Measurements from ENCODE around the gene HAUS2. TPM values are rescaled to one million over a fixed set of nuclear protein-coding genes. Genes with fewer than 3 reads are reported as not detected.
"Not testable (repeated sequence)": the region's sequence is repeated elsewhere in the genome, so short reads cannot be mapped to it uniquely, and the experiment has no call there.

The HAUS2 gene
- polyA plus RNA-seq, 4 donors = 5.4 to 16.1 (median 12.7) TPM

DNA sequence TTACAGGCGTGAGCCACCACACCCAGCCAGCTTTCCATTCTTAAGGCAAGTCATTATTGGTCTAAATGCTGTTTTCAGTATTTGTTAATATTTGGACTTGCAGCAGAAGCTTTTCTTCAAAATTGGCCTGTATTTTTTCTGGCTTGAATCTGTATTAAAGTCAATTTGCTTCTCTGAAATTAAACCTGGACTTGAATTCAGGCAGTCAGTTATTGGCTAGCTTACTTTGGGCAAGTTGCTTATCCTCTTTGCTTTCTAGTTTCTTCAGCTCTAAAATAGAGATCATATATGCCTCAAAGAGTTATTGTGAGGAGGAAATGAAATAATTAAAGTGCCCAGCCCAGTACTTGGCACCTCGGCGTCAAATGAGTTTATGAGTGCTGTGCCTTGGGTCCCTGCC, 44.1 kb downstream of the HAUS2 start:
- DNase-seq (no peak), FAIRE-seq (no peak)
- Histone ChIP-seq H3K36me3 (ENCODE audit: control insufficient read depth in 3 of 3, insufficient read depth in 2 of 3, low read depth in 1 of 3, low read length in 3 of 3) (no peaks in the 10 kb centered on the region), H3K27me3 (ENCODE audit: control insufficient read depth in 3 of 3, insufficient read depth in 3 of 3, low read length in 3 of 3) (no peaks in the 10 kb centered on the region), H3K4me1 (ENCODE audit: control insufficient read depth in 3 of 3, insufficient read depth in 2 of 3, low read depth in 1 of 3, low read length in 2 of 3) (peaks cover 0 to 7% (median 0%) of the 10 kb centered on the region in 3 donors), H3K9me3 (ENCODE audit: control insufficient read depth in 2 of 2, insufficient read depth in 1 of 2, low read depth in 1 of 2, low read length in 1 of 2) (no peaks in the 10 kb centered on the region), H3K27ac (ENCODE audit: low read depth in 1 of 3, low read length in 2 of 3) (peak overlapping the region in 2 of 3 donors; percentile 52 to 78), H3K4me3 (ENCODE audit: low read depth in 1 of 3, low read length in 3 of 3) (no peak overlapping the region)
- 73 to 79% (median 79%) methylated on average over 3 of the region's 3 CpGs for WGBS, 3 donors

DNA sequence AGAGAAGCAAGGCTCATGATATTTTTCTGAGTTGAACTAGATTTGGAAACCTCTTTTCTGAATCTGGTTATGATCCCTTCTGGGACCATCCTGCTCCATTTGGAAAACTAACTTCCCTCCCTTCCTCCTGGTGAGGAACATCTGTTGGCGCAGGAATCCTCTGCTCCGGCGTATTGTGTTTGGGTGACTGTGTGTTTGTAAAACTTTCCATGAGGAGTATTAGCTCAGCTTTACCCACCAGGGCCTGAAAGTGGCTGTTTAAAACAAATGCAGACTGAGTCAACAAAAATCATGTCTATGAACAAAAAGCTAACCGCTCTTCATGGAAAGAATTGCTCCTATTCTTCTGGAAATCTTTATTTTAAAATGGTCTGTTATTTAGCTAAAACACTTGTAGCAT, 44.5 kb downstream of the HAUS2 start:
- Histone ChIP-seq H3K4me3 (ENCODE audit: low read depth in 1 of 3, low read length in 3 of 3) (no peak overlapping the region), H3K27me3 (ENCODE audit: control insufficient read depth in 3 of 3, insufficient read depth in 3 of 3, low read length in 3 of 3) (no peaks in the 10 kb centered on the region), H3K9me3 (ENCODE audit: control insufficient read depth in 2 of 2, insufficient read depth in 1 of 2, low read depth in 1 of 2, low read length in 1 of 2) (no peaks in the 10 kb centered on the region), H3K36me3 (ENCODE audit: control insufficient read depth in 3 of 3, insufficient read depth in 2 of 3, low read depth in 1 of 3, low read length in 3 of 3) (no peaks in the 10 kb centered on the region), H3K27ac (ENCODE audit: low read depth in 1 of 3, low read length in 2 of 3) (peak overlapping the region in 2 of 3 donors; percentile 52 to 78), H3K4me1 (ENCODE audit: control insufficient read depth in 3 of 3, insufficient read depth in 2 of 3, low read depth in 1 of 3, low read length in 2 of 3) (peaks cover 0 to 7% (median 0%) of the 10 kb centered on the region in 3 donors)
- no peak for FAIRE-seq
- 61 to 91% (median 90%) methylated on average over 4 of the region's 4 CpGs for WGBS, 3 donors
- no peak for DNase-seq

DNA sequence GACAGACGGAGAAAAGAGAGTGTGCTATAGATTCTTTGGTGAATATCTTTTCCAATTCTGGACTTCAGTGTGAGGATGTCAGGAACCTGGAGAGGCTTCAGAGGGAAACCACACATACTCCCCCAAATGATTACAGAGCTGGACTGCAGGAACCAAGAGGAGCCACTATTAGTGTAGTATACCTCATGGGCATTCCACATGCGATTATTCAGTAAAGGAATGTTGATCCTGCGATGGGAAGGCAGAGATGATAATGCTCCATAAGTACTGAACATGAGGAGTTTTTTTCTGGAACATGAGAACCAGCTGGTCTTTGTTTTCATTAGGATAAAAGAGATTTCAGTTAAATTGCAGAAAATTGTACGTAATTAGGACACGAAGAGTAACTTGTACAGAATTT, 45.5 kb downstream of the HAUS2 start:
- peak overlapping the region in 1 of 3 donors; percentile 14 for H3K27ac ChIP-seq (ENCODE audit: low read depth in 1 of 3, low read length in 2 of 3)
- FAIRE-seq (no peak), DNase-seq (no peak)
- H3K9me3 ChIP-seq (ENCODE audit: control insufficient read depth in 2 of 2, insufficient read depth in 1 of 2, low read depth in 1 of 2, low read length in 1 of 2) = no peaks in the 10 kb centered on the region
- no peaks in the 10 kb centered on the region for H3K36me3 ChIP-seq (ENCODE audit: control insufficient read depth in 3 of 3, insufficient read depth in 2 of 3, low read depth in 1 of 3, low read length in 3 of 3)
- H3K27me3 ChIP-seq (ENCODE audit: control insufficient read depth in 3 of 3, insufficient read depth in 3 of 3, low read length in 3 of 3) = no peaks in the 10 kb centered on the region
- WGBS, 3 donors = 81 to 91% (median 88%) methylated on average over 5 of the region's 5 CpGs
- H3K4me1 ChIP-seq (ENCODE audit: control insufficient read depth in 3 of 3, insufficient read depth in 2 of 3, low read depth in 1 of 3, low read length in 2 of 3) = peaks cover 0 to 7% (median 0%) of the 10 kb centered on the region in 3 donors
- no peak overlapping the region for H3K4me3 ChIP-seq (ENCODE audit: low read depth in 1 of 3, low read length in 3 of 3)

DNA sequence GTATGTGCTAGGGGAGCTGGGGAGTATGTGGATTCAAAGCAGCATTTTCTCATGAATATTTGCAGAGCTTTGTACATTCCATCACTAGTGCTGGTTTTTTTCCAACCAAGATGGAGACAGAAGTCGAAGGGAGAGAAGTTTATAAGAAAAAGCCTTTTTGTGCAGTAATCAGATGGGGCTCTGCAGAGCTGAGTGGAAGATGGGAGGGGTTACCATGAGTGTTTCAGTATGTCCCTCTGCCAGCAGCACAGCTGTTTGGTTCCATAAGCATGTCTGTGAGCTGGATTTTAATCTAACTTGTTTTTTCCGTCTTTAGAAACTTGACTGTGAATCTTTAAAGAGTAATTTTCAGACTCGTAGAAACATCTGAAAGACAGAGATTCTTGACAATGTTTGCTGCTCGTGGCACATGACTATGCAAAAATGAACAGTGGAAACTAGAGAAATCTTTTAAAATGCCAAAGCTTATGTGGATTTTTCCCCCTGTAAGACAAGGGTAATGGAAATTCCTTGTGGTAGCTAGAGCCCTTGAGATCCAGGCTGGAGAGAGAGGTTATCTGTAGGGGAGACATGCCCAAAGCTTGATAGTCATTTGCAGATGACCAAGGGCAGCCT, 47.1 kb downstream of the HAUS2 start:
- H3K9me3 ChIP-seq (ENCODE audit: control insufficient read depth in 2 of 2, insufficient read depth in 1 of 2, low read depth in 1 of 2, low read length in 1 of 2) = no peaks in the 10 kb centered on the region
- H3K4me1 ChIP-seq (ENCODE audit: control insufficient read depth in 3 of 3, insufficient read depth in 2 of 3, low read depth in 1 of 3, low read length in 2 of 3) = peaks cover 0 to 7% (median 0%) of the 10 kb centered on the region in 3 donors
- no peaks in the 10 kb centered on the region for H3K36me3 ChIP-seq (ENCODE audit: control insufficient read depth in 3 of 3, insufficient read depth in 2 of 3, low read depth in 1 of 3, low read length in 3 of 3)
- H3K27me3 ChIP-seq (ENCODE audit: control insufficient read depth in 3 of 3, insufficient read depth in 3 of 3, low read length in 3 of 3) = no peaks in the 10 kb centered on the region
- DNase-seq = no peak
- peak overlapping the region in 2 of 3 donors; percentile 22 to 29 for H3K27ac ChIP-seq (ENCODE audit: low read depth in 1 of 3, low read length in 2 of 3)
- FAIRE-seq = no peak
- WGBS, 3 donors = 54 to 84% (median 80%) methylated on average over 4 of the region's 4 CpGs
- H3K4me3 ChIP-seq (ENCODE audit: low read depth in 1 of 3, low read length in 3 of 3) = no peak overlapping the region

DNA sequence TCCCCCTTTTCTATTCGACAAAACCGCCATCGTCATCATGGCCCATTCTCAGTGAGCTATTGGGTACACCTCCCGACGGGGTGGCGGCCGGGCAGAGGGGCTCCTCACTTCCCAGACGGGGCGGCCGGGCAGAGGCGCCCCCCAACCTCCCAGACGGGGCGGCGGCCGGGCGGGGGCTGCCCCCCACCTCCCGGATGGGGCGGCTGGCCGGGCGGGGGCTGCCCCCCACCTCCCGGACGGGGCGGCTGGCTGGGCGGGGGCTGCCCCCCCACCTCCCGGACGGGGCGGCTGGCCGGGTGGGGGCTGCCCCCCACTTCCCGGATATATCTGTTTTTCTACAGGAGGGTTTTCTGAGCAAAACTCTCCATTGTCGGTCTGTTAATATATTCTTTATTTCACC, 52.7 kb downstream of the HAUS2 start:
- WGBS, 3 donors = 96 to 97% (median 96%) methylated on average over 28 to 30 of the region's 30 CpGs
- not testable (repeated sequence) for H3K36me3 ChIP-seq (ENCODE audit: control insufficient read depth in 3 of 3, insufficient read depth in 2 of 3, low read depth in 1 of 3, low read length in 3 of 3); H3K27ac ChIP-seq (ENCODE audit: low read depth in 1 of 3, low read length in 2 of 3); H3K4me3 ChIP-seq (ENCODE audit: low read depth in 1 of 3, low read length in 3 of 3); H3K27me3 ChIP-seq (ENCODE audit: control insufficient read depth in 3 of 3, insufficient read depth in 3 of 3, low read length in 3 of 3); FAIRE-seq; DNase-seq; H3K4me1 ChIP-seq (ENCODE audit: control insufficient read depth in 3 of 3, insufficient read depth in 2 of 3, low read depth in 1 of 3, low read length in 2 of 3)
- peaks cover 0 to 15% of the 10 kb centered on the region in 2 donors for H3K9me3 ChIP-seq (ENCODE audit: control insufficient read depth in 2 of 2, insufficient read depth in 1 of 2, low read depth in 1 of 2, low read length in 1 of 2)

DNA sequence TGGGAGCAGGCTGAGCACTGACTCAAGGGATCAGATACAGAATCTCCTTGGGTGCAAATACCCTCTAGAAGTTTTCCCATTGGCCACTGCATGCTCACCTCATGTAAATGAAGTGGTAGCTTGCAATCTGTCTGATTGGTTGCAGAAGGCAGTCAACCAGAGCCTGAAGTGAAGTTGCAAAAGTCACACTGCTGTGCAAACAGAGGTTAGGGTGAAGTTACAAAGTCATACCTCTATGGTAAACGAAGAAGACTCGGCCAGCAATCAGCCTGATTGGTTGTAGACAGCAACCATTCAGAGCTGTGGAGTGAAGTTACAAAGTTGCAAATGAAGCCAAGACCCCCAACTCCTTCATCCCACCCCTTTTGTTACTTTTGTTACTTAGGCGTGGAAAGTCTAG, 53.9 kb downstream of the HAUS2 start:
- DNase-seq = no peak
- no peak for FAIRE-seq
- Histone ChIP-seq H3K27me3 (ENCODE audit: control insufficient read depth in 3 of 3, insufficient read depth in 3 of 3, low read length in 3 of 3) (no peaks in the 10 kb centered on the region), H3K36me3 (ENCODE audit: control insufficient read depth in 3 of 3, insufficient read depth in 2 of 3, low read depth in 1 of 3, low read length in 3 of 3) (no peaks in the 10 kb centered on the region), H3K27ac (ENCODE audit: low read depth in 1 of 3, low read length in 2 of 3) (no peak overlapping the region), H3K9me3 (ENCODE audit: control insufficient read depth in 2 of 2, insufficient read depth in 1 of 2, low read depth in 1 of 2, low read length in 1 of 2) (peaks cover 0 to 15% of the 10 kb centered on the region in 2 donors), H3K4me3 (ENCODE audit: low read depth in 1 of 3, low read length in 3 of 3) (no peak overlapping the region), H3K4me1 (ENCODE audit: control insufficient read depth in 3 of 3, insufficient read depth in 2 of 3, low read depth in 1 of 3, low read length in 2 of 3) (peaks cover 0 to 3% (median 0%) of the 10 kb centered on the region in 3 donors)
- 76 to 88% (median 78%) methylated on average over 3 of the region's 3 CpGs for WGBS, 3 donors

DNA sequence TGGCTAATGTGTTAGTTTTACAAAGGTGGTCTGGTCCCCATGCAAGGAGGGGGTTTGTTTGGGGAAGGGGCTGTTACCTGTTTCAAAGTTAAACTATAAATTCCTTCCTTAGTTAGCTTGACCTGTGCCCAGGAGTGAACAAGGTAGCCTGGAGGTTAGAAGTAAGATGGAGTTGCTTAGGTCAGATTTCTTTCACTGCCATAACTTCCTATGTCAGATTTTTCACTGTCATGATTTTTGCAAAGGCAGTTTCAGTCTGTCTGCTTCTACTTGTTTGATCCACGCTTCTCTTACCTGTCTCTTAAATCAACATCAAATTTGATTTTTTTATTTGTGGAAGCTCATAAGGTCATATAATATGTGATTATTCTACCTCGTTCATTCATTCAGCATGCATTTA, 55.3 kb downstream of the HAUS2 start:
- peaks cover 0 to 3% (median 0%) of the 10 kb centered on the region in 3 donors for H3K4me1 ChIP-seq (ENCODE audit: control insufficient read depth in 3 of 3, insufficient read depth in 2 of 3, low read depth in 1 of 3, low read length in 2 of 3)
- H3K27ac ChIP-seq (ENCODE audit: low read depth in 1 of 3, low read length in 2 of 3) = no peak overlapping the region
- no peak overlapping the region for H3K4me3 ChIP-seq (ENCODE audit: low read depth in 1 of 3, low read length in 3 of 3)
- H3K9me3 ChIP-seq (ENCODE audit: control insufficient read depth in 2 of 2, insufficient read depth in 1 of 2, low read depth in 1 of 2, low read length in 1 of 2) = peaks cover 0 to 15% of the 10 kb centered on the region in 2 donors
- no peak for FAIRE-seq
- no peak for DNase-seq
- no peaks in the 10 kb centered on the region for H3K27me3 ChIP-seq (ENCODE audit: control insufficient read depth in 3 of 3, insufficient read depth in 3 of 3, low read length in 3 of 3)
- 83 to 92% (median 89%) methylated on average over 2 of the region's 2 CpGs for WGBS, 3 donors
- no peaks in the 10 kb centered on the region for H3K36me3 ChIP-seq (ENCODE audit: control insufficient read depth in 3 of 3, insufficient read depth in 2 of 3, low read depth in 1 of 3, low read length in 3 of 3)

DNA sequence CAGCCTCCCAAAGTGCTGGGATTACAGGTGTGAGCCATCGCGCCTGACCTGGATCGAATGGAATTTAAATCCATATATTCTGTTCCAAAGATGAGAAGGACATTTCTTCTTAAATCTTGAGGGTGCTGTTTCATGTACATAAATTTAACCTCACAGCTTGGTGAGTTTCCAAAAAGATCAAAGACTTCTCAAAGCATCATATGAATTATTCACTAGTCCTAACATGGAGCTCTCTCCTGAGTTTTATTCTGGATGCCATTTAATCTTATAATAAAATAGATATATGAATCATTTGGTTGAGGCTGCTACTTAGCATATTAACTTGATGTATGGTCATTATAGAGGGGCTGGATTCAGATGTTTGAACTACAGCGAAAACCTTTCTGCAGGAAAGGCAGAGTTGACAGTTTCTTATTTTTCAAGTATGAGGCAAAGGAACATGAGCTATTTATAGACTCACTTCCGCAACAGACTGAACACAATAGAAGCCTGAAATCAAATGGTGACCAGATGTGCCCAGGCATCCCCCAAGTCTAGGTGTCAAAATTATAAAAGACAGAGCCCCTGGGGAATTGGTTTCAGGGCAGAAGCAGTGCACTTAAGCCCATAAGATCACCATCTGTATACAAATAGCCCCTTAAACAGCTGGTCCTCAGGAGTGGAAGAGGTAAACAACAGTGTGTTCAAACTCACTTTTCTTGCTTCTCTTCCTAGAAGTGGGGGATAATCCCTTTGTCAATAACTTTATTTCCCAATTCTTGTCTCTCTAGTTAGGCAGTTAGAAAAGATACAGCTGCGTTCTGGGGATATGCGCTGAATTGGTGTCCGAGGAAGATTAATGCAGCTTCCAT, 56.5 kb downstream of the HAUS2 start:
- FAIRE-seq (no peak), DNase-seq (peak in 1 of 2 donors; percentile 24)
- H3K27ac ChIP-seq (ENCODE audit: low read depth in 1 of 3, low read length in 2 of 3) = peak overlapping the region in 2 of 3 donors; percentile 53 to 66
- H3K36me3 ChIP-seq (ENCODE audit: control insufficient read depth in 3 of 3, insufficient read depth in 2 of 3, low read depth in 1 of 3, low read length in 3 of 3) = no peaks in the 10 kb centered on the region
- 67 to 86% (median 82%) methylated on average over 8 of the region's 8 CpGs for WGBS, 3 donors
- no peak overlapping the region for H3K4me3 ChIP-seq (ENCODE audit: low read depth in 1 of 3, low read length in 3 of 3)
- H3K9me3 ChIP-seq (ENCODE audit: control insufficient read depth in 2 of 2, insufficient read depth in 1 of 2, low read depth in 1 of 2, low read length in 1 of 2) = peaks cover 0 to 15% of the 10 kb centered on the region in 2 donors
- H3K4me1 ChIP-seq (ENCODE audit: control insufficient read depth in 3 of 3, insufficient read depth in 2 of 3, low read depth in 1 of 3, low read length in 2 of 3) = peaks cover 0 to 3% (median 0%) of the 10 kb centered on the region in 3 donors
- no peaks in the 10 kb centered on the region for H3K27me3 ChIP-seq (ENCODE audit: control insufficient read depth in 3 of 3, insufficient read depth in 3 of 3, low read length in 3 of 3)
